Fibroblast of villous mesenchyme (primary cell): ENCODE measurements around the gene TMC5. TPM values are rescaled to one million over a fixed set of nuclear protein-coding genes. Genes with fewer than 3 reads are reported as not detected.
A peak's percentile ranks its signal among the peaks of the same experiment; 100 is the strongest.
"Not testable (repeated sequence)": the region's sequence is repeated elsewhere in the genome, so short reads cannot be mapped to it uniquely, and the experiment has no call there.

Experiments used
- DNase-seq: peaks from one replicate; pipeline ENCODE4 v3.0.0-alpha.2; 2010; ENCODE audit warnings: low read depth
- H3K4me3 ChIP-seq: 2 replicates; pipeline ENCODE4 v1.5.1; 2011; ENCODE audit warnings: low read depth, mild to moderate bottlenecking, low read length
- total RNA-seq: library from RNA; depleted of rRNA; stranded (reverse); fragments of >200 nt; gene quantifications from 2 replicates; pipeline ENCODE4 v1.2.3, GENCODE V29; 2012
- TF ChIP-seq, protein P1 (sequence below): IDR thresholded peaks from 2 replicates; pipeline ENCODE4 v1.5.1; 2012; ENCODE audit warnings: low read depth, mild to moderate bottlenecking, low read length; ENCODE audit not compliant: insufficient read depth

Gene TMC5
- total RNA-seq, 1 donor = not detected

- DNase-seq = no peak
- no peak overlapping the region for H3K4me3 ChIP-seq
- TF ChIP-seq, protein P1, sequence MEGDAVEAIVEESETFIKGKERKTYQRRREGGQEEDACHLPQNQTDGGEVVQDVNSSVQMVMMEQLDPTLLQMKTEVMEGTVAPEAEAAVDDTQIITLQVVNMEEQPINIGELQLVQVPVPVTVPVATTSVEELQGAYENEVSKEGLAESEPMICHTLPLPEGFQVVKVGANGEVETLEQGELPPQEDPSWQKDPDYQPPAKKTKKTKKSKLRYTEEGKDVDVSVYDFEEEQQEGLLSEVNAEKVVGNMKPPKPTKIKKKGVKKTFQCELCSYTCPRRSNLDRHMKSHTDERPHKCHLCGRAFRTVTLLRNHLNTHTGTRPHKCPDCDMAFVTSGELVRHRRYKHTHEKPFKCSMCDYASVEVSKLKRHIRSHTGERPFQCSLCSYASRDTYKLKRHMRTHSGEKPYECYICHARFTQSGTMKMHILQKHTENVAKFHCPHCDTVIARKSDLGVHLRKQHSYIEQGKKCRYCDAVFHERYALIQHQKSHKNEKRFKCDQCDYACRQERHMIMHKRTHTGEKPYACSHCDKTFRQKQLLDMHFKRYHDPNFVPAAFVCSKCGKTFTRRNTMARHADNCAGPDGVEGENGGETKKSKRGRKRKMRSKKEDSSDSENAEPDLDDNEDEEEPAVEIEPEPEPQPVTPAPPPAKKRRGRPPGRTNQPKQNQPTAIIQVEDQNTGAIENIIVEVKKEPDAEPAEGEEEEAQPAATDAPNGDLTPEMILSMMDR = no peak
Observed at GRCh38 chr16:19380328-19380727, 37.4 kb upstream of the TMC5 start.

DNA sequence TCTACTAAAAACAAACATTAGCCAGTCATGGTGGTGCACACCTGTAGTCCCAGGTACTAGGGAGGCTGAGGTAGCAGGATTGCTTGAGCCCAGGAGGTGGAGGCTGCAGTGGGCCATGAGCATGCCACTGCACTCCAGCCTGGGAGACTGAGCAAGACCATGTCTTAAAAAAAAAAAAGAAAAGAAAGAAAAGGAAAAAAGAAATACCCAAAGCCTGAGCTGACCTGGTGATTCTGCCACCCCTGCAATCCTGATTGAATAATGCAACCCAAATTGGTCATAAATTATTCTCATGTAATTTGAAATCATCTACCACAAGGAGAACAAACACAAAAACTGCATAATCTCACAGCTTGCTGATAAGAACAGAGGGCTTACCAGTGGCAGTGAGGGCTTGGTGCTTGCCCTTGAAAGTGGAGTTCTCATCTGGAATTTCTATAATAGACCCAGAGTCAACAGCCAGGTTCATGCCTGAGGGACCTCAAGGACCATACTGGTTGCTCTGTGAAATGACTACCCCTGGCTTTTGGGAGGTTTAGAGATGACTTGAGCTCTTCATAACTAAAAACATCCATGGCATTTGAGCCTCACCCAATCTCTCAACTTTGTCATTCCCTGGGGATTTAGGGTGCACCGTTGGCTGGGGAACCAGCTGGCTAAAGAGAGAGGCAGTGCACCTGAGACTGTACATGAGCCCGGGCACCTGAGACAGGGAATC is 35.4 kb upstream of the TMC5 start:
- H3K4me3 ChIP-seq = no peak overlapping the region
- TF ChIP-seq, protein P1 = no peak
- no peak for DNase-seq

DNA sequence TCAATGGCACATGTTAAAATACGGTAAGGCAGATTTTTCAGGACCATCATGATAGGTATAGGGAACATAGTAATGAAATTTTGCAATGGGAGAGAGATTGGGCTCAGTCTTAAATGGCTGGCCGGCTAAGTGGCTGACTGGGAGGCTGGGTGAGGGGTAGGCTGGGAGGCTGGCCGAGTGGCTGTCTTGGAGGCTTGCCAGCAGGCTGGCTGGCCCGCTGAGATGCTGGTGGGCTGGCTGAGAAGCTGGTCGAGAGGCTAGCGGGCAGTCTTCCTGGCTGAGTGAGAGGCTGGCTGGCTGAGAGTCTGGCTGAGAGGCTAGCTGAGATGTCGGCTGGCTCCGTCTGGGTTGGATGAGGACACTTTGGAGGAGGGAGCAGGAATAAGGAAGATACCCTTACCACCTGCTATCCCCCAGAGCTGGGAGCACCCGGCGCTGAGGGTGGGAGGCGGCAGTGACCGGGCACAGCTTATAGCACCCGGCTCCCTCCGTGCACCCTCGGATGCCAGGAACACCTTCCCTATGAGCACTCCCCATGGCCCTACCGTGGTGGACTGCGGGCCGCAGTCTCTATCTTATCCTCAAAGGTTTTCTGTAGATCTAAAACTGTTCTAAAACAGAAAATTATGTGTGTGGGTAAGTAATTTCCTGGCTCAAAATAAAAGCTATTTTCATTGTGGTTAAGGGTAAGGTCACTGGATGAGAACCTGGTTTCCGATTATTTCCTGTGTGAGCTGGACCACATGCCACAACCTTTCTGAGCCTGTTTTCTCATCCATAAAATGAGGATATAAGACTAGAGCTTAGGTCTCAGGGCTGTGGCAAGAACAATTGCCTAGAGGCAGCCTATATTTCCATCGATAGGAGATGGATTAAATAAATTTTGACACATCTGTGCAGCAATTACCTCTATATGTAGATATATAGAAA is 34.5 kb upstream of the TMC5 start:
- DNase-seq = no peak
- H3K4me3 ChIP-seq = no peak overlapping the region
- TF ChIP-seq, protein P1 = no peak

GRCh38 chr16:19384656-19385055 is 33.0 kb upstream of the TMC5 start:
- H3K4me3 ChIP-seq = no peak overlapping the region
- TF ChIP-seq, protein P1 = no peak
- no peak for DNase-seq

DNA sequence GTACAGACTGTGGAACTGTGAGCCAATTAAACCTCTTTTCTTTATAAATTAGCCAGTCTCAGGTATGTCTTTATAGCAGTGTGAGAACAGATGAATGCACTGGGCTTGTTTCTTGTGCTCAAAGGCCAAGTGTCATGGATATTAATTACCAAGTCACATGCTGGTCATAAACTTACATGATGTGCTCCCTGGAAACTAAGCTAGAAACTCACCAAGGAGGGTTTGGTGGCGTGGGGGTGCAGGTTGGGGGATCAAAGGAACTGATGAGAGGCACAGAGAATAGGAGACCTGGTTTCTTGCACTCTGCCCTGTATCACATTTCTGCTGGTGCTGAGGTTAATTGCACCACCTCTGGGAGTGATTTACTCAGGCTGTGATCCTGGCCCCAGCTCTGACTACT is 31.2 kb upstream of the TMC5 start:
- no peak overlapping the region for H3K4me3 ChIP-seq
- DNase-seq = no peak
- TF ChIP-seq, protein P1 = no peak

DNA sequence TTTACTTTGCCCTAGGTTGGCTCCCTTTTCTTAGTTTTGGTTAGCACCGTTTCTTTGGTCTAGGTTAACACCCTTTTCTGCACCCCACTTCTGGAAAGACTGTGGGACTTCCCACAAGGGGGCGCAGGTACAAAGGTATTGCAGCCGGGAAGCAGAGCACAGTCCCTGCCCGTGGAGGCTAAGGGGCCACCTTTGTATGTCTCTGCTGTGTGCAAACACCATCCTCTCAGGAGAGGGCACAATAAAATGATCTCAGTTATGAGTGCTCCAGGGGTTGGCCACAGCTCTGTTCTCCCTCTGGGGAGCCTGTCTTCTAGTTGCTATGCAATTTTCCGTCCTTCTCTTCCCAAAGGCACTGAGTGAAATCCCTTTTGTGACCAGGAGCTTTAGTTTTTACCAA is 28.4 kb upstream of the TMC5 start:
- DNase-seq = peak; percentile 20
- TF ChIP-seq, protein P1 = peak; percentile 58
- no peak overlapping the region for H3K4me3 ChIP-seq

GRCh38 chr16:19391185-19391776 is 26.4 kb upstream of the TMC5 start:
- not testable (repeated sequence) for H3K4me3 ChIP-seq, DNase-seq
